ENCODE measurements around the gene LRCH4.

DNA sequence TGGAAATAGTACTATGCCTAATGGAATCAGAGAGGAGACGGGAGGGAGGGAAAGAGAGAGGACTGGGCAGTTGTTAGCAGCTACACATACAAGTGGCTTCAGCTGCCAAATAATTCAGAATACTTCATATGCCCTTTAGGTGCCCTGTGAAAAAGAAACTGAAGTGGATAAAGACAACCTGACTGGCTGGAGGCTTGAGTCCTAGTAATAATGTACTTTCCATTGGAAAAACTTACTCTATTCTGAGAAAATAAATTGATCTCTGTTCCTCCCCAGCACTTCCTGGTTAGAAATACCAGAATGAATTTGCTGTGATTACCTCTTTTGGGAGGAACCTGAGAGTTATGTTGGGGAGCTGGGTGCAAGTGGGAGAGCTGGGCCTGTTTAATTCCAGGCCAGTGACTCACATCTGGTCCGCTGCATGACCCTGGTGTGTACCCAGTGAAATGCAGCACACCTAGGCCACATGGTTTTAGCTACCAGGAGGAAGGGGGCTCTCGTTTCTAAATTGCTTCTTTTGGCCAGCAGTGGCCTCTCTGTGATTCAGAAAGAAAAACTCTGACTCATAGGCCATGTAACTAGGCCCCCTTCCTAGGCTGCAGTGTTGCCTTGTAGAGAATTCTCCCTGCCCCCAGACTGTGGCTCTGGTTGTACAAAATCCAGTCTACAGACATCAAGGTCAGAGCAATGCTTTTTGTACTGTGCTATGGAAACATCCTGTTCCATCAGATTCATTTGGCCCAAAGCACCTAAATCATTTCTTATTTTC is 40.4 kb downstream of the LRCH4 start:
- TF ChIP-seq ZFX (CRISPR knock-in tag; IDR thresholded peaks at IDR 0.05) (peak; percentile 33; the same call in 1 of the 2 replicates), RCOR1 (IDR thresholded peaks at IDR 0.05; ENCODE audit: borderline replicate concordance in 1 of 2, low read depth in 2 of 2, low read length in 2 of 2) (peak in 1 of 2 experiments; percentile 5; a peak in 1 of 4 replicates), POLR2A (conservative IDR thresholded peaks at IDR 0.05) (no peak)
- TF ChIP-seq, protein P1, sequence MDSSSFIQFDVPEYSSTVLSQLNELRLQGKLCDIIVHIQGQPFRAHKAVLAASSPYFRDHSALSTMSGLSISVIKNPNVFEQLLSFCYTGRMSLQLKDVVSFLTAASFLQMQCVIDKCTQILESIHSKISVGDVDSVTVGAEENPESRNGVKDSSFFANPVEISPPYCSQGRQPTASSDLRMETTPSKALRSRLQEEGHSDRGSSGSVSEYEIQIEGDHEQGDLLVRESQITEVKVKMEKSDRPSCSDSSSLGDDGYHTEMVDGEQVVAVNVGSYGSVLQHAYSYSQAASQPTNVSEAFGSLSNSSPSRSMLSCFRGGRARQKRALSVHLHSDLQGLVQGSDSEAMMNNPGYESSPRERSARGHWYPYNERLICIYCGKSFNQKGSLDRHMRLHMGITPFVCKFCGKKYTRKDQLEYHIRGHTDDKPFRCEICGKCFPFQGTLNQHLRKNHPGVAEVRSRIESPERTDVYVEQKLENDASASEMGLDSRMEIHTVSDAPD (CRISPR knock-in tag; IDR thresholded peaks at IDR 0.05), result no peak

Data from K562 (cell line).